ENCODE measurements around the gene PGBD1.

Gene PGBD1

GRCh38 chr6:28335564-28336283 is 54.4 kb downstream of the PGBD1 start, which contains the start of gene ZSCAN31:
Gene ZSCAN31 (minus strand): TSS chr6:28336148. CDS start chr6:28329683, 6,465 bp downstream.
- peak; percentile 42; the same call in 1 of the 2 replicates for TF ChIP-seq TAF1 (IDR thresholded peaks at IDR 0.05; ENCODE audit: borderline replicate concordance, insufficient read depth, low read length)
- TF ChIP-seq POLR2AphosphoS5 (IDR thresholded peaks at IDR 0.05; ENCODE audit: low read depth, low read length), result peak; percentile 80
- no peak for TF ChIP-seq REST (IDR thresholded peaks at IDR 0.05; ENCODE audit: insufficient read depth in 1 of 2, low read depth in 2 of 2, low read length in 2 of 2)
- no peak for TF ChIP-seq SIN3A (IDR thresholded peaks at IDR 0.05; ENCODE audit: borderline replicate concordance, insufficient read depth, low read length)
- TF ChIP-seq FOXP2 (optimal IDR thresholded peaks at IDR 0.05; ENCODE audit: borderline replicate concordance, extremely low read depth, extremely low read length, insufficient read depth), result no peak

- TF ChIP-seq REST (IDR thresholded peaks at IDR 0.05; ENCODE audit: insufficient read depth in 1 of 2, low read depth in 2 of 2, low read length in 2 of 2) (no peak), FOXP2 (optimal IDR thresholded peaks at IDR 0.05; ENCODE audit: borderline replicate concordance, extremely low read depth, extremely low read length, insufficient read depth) (no peak), SIN3A (IDR thresholded peaks at IDR 0.05; ENCODE audit: borderline replicate concordance, insufficient read depth, low read length) (0 out of 2 replicates have a peak, but pooled peaks have one; percentile 11)
Observed at GRCh38 chr6:28336284-28337120, 55.1 kb downstream of the PGBD1 start.

GRCh38 chr6:28337121-28337520 is 55.7 kb downstream of the PGBD1 start:
- no peak for TF ChIP-seq SIN3A (IDR thresholded peaks at IDR 0.05; ENCODE audit: borderline replicate concordance, insufficient read depth, low read length)
- no peak for TF ChIP-seq FOXP2 (optimal IDR thresholded peaks at IDR 0.05; ENCODE audit: borderline replicate concordance, extremely low read depth, extremely low read length, insufficient read depth)
- TF ChIP-seq REST (IDR thresholded peaks at IDR 0.05; ENCODE audit: insufficient read depth in 1 of 2, low read depth in 2 of 2, low read length in 2 of 2), result no peak
- no peak for TF ChIP-seq TAF1 (IDR thresholded peaks at IDR 0.05; ENCODE audit: borderline replicate concordance, insufficient read depth, low read length)
- no peak for TF ChIP-seq POLR2AphosphoS5 (IDR thresholded peaks at IDR 0.05; ENCODE audit: low read depth, low read length)

- TF ChIP-seq REST (IDR thresholded peaks at IDR 0.05; ENCODE audit: insufficient read depth in 1 of 2, low read depth in 2 of 2, low read length in 2 of 2), result no peak
- TF ChIP-seq FOXP2 (optimal IDR thresholded peaks at IDR 0.05; ENCODE audit: borderline replicate concordance, extremely low read depth, extremely low read length, insufficient read depth), result no peak
- no peak for TF ChIP-seq SIN3A (IDR thresholded peaks at IDR 0.05; ENCODE audit: borderline replicate concordance, insufficient read depth, low read length)
- TF ChIP-seq POLR2AphosphoS5 (IDR thresholded peaks at IDR 0.05; ENCODE audit: low read depth, low read length), result no peak
- TF ChIP-seq TAF1 (IDR thresholded peaks at IDR 0.05; ENCODE audit: borderline replicate concordance, insufficient read depth, low read length), result no peak
Observed at GRCh38 chr6:28340310-28341095, 59.1 kb downstream of the PGBD1 start.

All from PFSK-1 (cell line).